ENCODE results near the gene PCDHGA4.
"Not testable (repeated sequence)": the region's sequence is repeated elsewhere in the genome, so short reads cannot be mapped to it uniquely, and the experiment has no call there.

Gene PCDHGA4

DNA sequence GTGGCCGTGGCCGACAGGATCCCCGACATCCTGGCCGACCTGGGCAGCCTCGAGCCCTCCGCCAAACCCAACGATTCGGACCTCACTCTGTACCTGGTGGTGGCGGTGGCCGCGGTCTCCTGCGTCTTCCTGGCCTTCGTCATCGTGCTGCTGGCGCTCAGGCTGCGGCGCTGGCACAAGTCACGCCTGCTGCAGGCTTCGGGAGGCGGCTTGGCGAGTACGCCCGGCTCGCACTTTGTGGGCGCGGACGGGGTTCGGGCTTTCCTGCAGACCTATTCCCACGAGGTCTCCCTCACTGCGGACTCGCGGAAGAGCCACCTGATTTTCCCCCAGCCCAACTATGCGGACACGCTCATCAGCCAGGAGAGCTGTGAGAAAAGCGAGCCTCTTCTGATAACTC is 8.8 kb upstream of the PCDHGA4 start:
- in situ Hi-C loops (cut with MboI; ENCODE audit: low sequenced_read_pairs): not testable (repeated sequence)

DNA sequence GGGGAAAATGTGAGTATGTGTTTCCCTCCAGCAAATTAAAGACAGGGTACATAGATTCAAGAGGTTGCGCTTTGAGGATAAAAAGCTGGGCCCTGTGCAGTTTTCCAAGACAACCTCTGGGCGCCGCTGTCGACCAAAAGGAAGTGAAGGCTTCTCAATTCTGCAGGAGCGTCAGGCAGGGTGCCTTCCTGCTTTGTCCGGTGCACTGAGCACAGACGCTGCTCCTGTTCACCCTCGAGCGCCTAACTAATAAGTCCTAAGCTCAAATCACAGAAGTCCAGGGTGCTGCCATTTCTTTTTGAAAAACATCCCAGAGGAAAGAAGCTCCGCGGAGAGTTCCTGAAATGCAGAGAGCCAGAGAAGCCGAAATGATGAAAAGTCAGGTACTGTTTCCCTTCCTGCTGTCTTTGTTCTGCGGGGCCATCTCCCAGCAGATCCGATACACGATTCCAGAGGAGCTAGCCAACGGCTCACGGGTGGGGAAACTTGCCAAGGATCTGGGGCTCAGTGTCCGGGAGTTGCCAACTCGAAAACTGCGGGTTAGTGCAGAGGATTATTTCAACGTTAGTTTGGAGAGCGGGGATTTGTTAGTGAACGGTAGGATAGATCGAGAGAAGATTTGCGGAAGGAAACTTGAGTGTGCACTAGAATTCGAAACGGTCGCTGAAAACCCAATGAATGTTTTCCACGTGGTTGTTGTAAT is 4.8 kb upstream of the PCDHGA4 start, which contains the start of gene PCDHGB1:
TSS of gene PCDHGB1 (plus strand) at position 183 of the 703 bp plus-strand sequence. CDS start at position 345, 162 bp downstream.
- in situ Hi-C loops (cut with MboI; ENCODE audit: low sequenced_read_pairs): no loop called here

DNA sequence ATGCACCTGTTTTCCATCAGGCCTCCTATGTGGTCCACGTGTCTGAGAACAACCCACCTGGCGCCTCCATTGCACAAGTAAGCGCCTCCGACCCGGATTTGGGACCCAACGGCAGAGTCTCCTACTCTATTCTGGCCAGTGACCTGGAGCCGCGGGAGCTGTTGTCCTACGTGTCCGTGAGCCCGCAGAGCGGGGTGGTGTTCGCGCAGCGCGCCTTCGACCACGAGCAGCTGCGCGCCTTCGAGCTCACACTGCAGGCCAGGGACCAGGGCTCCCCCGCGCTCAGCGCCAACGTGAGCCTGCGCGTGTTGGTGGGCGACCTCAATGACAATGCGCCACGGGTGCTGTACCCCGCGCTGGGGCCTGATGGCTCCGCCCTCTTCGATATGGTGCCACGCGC is 3.2 kb upstream of the PCDHGA4 start:
- in situ Hi-C loops (cut with MboI; ENCODE audit: low sequenced_read_pairs): no loop called here

DNA sequence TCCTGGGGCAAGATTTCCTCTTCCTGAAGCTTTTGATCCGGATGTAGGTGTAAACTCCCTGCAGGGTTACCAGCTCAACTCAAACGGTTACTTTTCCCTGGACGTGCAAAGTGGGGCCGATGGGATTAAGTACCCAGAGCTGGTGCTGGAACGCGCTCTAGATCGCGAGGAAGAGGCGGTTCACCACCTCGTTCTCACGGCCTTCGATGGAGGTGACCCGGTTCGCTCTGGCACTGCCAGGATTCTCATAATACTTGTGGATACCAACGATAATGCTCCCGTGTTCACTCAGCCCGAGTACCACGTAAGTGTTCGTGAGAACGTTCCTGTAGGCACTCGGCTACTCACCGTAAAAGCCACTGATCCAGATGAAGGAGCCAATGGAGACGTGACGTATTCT is 820 bp downstream of the PCDHGA4 start:
- in situ Hi-C loops (cut with MboI; ENCODE audit: low sequenced_read_pairs): no loop called here

DNA sequence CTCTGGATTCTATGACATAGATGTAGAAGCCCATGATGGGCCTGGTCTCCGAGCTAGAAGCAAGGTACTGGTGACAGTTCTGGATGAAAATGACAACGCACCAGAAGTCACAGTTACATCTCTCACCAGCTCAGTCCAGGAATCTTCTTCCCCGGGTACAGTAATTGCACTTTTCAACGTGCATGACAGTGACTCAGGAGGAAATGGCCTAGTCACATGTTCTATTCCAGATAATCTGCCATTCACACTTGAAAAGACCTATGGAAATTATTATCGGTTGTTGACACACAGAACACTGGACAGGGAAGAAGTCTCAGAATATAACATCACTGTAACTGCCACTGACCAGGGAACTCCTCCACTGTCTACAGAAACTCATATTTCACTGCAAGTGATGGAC is 1.3 kb downstream of the PCDHGA4 start:
- in situ Hi-C loops (cut with MboI; ENCODE audit: low sequenced_read_pairs): no loop called here

DNA sequence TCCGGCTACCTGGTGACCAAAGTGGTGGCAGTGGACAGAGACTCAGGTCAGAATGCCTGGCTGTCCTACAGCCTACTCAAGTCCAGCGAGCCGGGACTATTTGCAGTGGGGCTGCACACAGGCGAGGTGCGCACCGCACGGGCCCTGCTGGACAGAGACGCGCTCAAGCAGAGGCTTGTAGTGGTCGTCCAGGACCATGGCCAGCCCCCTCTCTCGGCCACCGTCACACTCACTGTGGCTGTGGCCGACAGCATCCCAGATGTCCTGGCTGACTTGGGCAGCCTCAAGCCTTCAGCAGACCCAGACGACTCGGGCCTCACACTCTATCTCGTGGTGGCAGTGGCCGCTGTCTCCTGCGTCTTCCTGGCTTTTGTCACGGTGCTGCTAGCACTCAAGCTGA is 2.1 kb downstream of the PCDHGA4 start:
- in situ Hi-C loops (cut with MboI; ENCODE audit: low sequenced_read_pairs): no loop called here

DNA sequence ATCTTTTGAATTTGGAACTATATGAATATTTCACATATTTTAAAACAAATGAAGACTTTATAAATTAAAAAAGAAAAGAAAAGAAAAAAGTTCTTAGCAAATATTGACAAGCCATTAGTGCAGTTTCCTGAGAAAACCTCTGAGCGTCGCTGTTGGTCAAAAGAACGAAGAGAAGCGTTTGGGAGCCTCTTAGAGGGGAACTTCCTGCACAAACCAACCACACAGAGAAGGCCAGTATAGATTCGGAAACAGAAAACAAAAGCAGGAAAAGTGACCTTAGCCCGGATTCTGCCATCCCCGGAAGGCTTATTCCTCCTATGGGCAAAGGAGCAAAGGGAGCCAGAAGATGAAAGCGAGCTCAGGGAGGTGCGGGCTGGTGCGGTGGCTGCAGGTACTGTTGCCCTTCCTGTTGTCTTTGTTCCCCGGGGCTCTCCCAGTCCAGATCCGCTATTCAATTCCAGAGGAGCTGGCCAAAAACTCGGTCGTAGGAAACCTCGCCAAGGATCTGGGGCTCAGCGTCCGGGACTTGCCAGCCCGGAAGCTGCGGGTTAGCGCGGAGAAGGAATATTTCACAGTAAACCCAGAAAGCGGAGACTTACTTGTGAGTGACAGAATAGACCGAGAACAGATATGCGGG is 5.1 kb downstream of the PCDHGA4 start, which contains the start of gene PCDHGB2:
TSS of gene PCDHGB2 (plus strand) at position 205 of the 637 bp plus-strand sequence. CDS start at position 347, 142 bp downstream.
- in situ Hi-C loops (cut with MboI; ENCODE audit: low sequenced_read_pairs): no loop called here

DNA sequence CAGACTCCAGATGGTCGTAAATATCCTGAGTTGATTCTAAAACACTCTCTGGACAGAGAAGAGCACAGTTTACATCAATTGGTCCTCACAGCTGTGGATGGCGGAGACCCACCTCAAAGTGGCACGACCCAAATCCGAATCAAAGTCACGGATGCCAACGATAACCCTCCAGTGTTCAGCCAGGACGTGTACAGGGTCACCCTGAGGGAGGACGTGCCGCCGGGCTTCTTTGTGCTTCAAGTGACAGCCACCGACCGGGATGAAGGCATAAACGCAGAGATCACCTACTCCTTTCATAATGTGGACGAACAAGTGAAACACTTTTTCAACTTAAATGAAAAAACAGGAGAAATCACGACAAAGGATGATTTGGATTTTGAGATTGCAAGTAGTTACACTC is 5.9 kb downstream of the PCDHGA4 start:
- in situ Hi-C loops (cut with MboI; ENCODE audit: low sequenced_read_pairs): no loop called here

DNA sequence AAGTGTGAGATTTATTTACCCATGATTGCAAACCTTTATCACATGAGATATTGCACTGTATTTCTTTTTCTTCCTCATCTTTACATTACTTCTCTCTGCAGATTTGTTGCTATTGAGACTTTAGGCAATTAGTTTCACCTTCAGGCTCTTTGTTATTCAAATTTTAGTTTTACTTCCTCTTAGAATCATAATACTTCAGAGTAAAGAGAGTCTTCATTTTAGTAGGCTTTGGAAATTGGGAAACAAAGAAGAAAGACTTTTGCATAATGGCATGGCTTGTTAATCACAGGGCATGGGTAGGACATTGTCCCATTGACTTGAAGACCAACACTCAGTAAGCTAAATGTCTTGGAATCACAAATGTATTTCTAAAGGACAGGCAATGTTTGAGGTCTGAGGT is 7.9 kb downstream of the PCDHGA4 start:
- in situ Hi-C loops (cut with MboI; ENCODE audit: low sequenced_read_pairs): no loop called here

DNA sequence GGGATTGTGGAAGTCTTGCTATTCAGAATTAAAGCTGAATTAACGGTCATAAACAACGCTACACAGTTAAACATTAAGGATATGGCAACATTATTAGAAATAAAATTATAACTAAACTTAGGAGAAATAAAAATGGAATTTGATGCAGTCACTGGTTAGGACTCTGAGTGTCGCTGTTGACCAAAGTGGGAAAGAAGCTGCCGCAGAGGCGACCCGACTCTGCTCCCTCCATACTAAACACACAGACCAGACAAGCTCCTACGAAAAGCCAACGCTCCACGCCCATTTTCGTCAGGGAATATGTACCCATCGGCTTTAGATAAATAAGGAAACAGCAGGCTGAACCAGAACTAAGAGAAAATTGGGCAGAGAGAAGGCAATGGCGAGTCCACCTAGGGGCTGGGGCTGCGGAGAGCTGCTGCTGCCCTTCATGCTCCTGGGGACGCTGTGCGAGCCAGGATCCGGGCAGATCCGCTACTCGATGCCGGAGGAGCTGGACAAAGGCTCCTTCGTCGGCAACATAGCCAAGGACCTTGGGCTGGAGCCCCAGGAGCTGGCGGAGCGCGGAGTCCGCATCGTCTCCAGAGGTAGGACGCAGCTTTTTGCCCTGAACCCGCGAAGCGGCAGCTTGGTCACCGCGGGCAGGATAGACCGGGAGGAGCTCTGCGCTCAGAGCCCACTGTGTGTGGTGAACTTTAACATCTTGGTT is 9.3 kb downstream of the PCDHGA4 start, which contains the start of gene PCDHGA5:
TSS of gene PCDHGA5 (plus strand) at position 211 of the 709 bp plus-strand sequence. CDS start at position 380, 169 bp downstream.
- in situ Hi-C loops (cut with MboI; ENCODE audit: low sequenced_read_pairs): no loop called here

DNA sequence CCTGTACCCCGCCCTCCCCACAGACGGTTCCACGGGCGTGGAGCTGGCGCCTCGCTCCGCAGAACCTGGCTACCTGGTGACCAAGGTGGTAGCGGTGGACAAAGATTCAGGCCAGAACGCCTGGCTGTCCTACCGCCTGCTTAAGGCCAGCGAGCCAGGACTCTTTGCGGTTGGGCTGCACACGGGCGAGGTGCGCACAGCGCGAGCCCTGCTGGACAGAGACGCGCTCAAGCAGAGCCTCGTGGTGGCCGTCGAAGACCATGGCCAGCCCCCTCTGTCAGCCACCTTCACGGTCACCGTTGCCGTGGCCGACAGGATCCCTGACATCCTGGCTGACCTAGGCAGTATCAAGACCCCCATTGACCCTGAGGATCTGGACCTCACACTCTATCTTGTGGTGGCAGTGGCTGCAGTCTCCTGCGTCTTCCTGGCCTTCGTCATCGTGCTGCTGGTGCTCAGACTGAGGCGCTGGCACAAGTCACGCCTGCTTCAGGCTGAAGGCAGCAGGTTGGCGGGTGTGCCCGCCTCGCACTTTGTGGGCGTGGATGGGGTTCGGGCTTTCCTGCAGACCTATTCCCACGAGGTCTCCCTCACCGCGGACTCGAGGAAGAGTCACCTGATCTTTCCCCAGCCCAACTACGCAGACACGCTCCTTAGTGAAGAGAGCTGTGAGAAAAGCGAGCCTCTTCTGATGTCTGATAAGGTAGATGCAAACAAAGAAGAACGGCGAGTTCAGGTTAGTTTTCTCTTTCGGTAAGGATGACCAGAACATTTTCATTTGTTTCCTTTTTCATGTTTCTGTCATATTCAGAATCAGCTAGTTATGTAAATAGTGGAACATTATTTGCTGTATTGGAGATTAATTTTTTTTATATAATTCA is 11.4 kb downstream of the PCDHGA4 start:
- in situ Hi-C loops (cut with MboI; ENCODE audit: low sequenced_read_pairs): no loop called here

DNA sequence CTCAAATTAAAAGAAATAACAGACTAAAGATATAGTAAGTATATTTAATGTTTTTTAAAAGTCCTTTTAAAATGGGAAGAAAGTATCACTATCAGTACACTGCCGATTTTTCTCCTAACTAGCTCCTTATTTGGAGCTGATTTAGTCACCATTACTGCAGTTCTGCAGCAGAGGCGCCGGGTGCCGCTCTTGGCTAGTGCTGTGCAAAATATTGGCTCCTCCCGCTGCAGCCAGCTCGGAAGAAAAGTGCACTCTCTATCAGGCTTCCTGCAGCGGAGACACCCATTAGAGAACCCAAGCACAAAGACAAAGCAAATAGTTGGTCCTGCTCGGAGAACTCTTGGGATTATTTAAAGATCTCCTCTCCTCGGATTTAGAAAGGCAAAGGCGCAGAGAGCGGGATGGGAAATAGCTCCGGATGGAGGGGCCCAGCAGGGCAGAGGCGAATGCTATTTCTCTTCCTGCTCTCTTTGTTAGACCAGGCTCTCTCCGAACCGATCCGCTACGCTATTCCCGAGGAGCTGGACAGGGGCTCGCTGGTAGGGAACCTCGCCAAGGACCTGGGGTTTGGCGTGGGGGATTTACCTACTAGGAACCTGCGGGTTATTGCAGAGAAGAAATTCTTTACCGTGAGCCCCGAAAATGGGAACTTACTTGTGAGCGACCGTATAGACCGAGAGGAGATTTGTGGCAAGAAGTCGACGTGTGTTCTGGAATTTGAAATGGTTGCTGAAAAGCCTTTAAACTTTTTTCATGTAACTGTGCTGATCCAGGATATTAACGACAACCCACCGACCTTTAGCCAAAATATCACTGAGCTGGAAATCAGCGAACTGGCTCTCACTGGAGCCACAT is 15.4 kb downstream of the PCDHGA4 start, which contains the start of gene PCDHGB3:
TSS of gene PCDHGB3 (plus strand) at position 249 of the 855 bp plus-strand sequence. CDS start at position 402, 153 bp downstream.
- in situ Hi-C loops (cut with MboI; ENCODE audit: low sequenced_read_pairs): no loop called here

DNA sequence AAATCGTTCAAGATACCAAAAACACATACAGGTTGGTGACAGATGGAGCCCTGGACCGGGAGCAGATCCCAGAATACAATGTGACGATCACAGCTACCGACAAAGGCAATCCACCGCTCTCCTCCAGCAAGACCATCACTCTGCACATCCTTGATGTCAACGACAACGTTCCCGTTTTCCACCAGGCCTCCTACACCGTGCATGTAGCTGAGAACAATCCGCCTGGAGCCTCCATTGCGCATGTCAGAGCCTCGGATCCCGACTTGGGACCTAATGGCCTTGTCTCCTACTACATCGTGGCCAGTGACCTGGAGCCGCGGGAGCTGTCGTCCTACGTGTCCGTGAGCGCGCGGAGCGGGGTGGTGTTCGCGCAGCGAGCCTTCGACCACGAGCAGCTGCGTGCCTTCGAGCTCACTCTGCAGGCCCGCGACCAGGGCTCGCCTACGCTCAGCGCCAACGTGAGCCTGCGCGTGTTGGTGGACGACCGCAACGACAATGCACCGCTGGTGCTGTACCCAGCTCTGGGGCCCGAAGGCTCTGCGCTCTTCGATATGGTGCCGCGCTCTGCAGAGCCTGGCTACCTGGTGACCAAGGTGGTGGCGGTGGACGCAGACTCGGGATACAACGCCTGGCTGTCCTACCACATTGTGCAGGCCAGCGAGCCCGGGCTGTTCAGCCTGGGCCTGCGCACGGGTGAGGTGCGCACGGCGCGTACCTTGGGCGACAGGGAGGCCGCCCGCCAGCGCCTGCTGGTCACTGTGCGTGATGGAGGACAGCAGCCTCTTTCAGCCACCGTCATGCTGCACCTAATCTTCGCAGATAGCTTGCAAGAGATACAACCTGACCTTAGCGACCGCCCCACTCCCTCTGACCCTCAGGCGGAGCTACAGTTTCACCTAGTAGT is 17.0 kb downstream of the PCDHGA4 start:
- in situ Hi-C loops (cut with MboI; ENCODE audit: low sequenced_read_pairs): no loop called here

DNA sequence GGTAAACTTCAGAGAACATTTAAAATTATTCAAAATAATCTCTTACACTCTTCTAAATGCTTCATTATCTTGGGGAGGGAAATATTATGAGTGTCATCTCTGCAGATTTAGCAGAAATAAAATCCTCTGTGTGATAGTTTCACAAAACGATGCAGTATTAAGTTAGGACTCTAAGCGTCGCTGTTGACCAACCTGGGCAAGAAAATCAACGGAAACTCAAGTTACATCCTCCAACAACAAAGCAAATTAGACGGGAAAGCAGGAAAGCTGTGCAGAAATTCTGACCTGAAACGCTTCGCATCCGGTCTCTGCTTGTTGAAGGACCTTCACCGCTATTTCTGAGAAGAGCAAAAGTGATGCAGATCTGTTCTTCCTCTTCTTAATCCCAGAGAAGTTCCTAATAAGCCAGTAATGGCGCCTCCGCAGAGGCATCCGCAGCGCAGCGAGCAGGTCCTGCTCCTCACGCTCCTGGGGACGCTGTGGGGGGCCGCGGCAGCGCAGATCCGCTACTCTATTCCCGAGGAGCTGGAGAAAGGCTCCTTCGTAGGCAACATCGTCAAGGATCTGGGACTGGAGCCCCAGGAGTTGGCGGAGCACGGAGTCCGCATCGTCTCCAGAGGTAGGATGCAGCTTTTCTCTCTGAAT is 19.0 kb downstream of the PCDHGA4 start, which contains the start of gene PCDHGA6:
TSS of gene PCDHGA6 (plus strand) at position 219 of the 645 bp plus-strand sequence. CDS start at position 412, 193 bp downstream.
- in situ Hi-C loops (cut with MboI; ENCODE audit: low sequenced_read_pairs): no loop called here

DNA sequence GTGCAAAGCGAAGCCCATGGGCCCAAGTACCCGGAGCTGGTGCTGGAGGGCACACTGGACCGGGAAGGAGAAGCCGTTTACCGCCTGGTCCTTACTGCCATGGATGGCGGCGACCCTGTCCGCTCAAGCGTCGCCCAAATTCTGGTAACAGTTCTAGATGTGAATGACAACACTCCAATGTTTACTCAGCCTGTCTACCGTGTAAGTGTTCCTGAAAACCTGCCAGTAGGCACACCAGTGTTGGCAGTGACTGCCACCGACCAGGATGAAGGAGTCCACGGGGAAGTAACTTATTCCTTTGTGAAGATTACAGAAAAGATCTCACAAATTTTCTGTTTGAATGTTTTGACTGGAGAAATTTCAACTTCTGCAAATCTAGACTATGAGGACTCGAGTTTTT is 19.8 kb downstream of the PCDHGA4 start:
- in situ Hi-C loops (cut with MboI; ENCODE audit: low sequenced_read_pairs): no loop called here

DNA sequence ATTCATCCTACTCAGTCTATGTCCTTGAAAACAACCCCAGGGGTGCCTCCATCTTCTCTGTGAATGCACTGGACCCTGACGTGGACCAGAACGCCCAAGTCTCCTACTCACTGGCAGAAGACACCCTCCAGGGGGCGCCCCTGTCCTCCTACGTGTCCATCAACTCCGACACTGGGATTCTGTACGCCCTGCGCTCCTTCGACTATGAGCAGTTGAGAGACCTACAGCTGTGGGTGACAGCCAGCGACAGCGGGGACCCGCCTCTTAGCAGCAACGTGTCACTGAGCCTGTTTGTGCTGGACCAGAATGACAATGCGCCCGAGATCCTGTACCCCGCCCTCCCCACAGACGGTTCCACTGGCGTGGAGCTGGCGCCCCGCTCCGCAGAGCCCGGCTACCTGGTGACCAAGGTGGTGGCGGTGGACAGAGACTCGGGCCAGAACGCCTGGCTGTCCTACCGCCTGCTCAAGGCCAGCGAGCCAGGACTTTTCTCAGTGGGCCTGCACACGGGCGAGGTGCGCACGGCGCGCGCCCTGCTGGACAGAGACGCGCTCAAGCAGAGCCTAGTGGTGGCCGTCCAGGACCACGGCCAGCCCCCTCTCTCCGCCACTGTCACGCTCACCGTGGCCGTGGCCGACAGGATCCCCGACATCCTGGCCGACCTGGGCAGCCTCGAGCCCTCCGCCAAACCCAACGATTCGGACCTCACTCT is 20.8 kb downstream of the PCDHGA4 start:
- in situ Hi-C loops (cut with MboI; ENCODE audit: low sequenced_read_pairs): not testable (repeated sequence)

All from HL-60/S4 treated with phorbol 12-myristate 13-acetate at 8.2 ng/mL for 4 days and 3 days (cell line).